ENCODE measurements around the gene ATP6V1B1. TPM values are rescaled to one million over a fixed set of nuclear protein-coding genes. Genes with fewer than 3 reads are reported as not detected.

Gene ATP6V1B1
- total RNA-seq, 1 experiment from 2014 or later, result 6.5 TPM

GRCh38 chr2:70887550-70888246 lies 48.0 kb upstream of the ATP6V1B1 start:
- TF ChIP-seq CTCF (conservative IDR thresholded peaks at IDR 0.05; ENCODE audit: low read depth, low read length), result no peak
- no peak for TF ChIP-seq EZH2 (IDR thresholded peaks at IDR 0.05; ENCODE audit: borderline replicate concordance, low read depth, low read length, poor library complexity, severe bottlenecking)
- Histone ChIP-seq H3K4me3 (ENCODE audit: low read depth, low read length, poor library complexity, severe bottlenecking) (peak overlapping the region; percentile 50), H3K27ac (ENCODE audit: low read depth, low read length, poor library complexity, severe bottlenecking) (peak overlapping the region; percentile 68), H3K36me3 (ENCODE audit: insufficient read depth, low read length, poor library complexity, severe bottlenecking) (no peaks in the 10 kb centered on the region), H3K9me3 (ENCODE audit: low read depth, low read length, poor library complexity, severe bottlenecking) (no peaks in the 10 kb centered on the region), H3K27me3 (replicated peaks; ENCODE audit: insufficient read depth, low read depth, low read length, poor library complexity) (no peaks in the 10 kb centered on the region), H3K4me1 (ENCODE audit: insufficient read depth, low read length, poor library complexity, severe bottlenecking) (peaks cover 26% of the 10 kb centered on the region)
- POLR2A ChIA-PET (ENCODE audit: low non-redundant PET), result no interaction called here
- DNase-seq (ENCODE audit: low spot score), result peak; percentile 72
- no TSS peak for BruUV-seq (replicated peaks)
- intact Hi-C loops (cut with micrococcal nuclease; ENCODE audit: unreplicated experiment), result no loop called here
- CTCF ChIA-PET, result interaction anchor here (0.6 kb wide), 1 partner anchor 14 kb away, joined by 4 read pairs; no protein-coding TSS in a partner anchor

- H3K4me3 ChIP-seq (ENCODE audit: low read depth, low read length, poor library complexity, severe bottlenecking), result no peak overlapping the region
- H3K27ac ChIP-seq (ENCODE audit: low read depth, low read length, poor library complexity, severe bottlenecking), result no peak overlapping the region
- H3K27me3 ChIP-seq (replicated peaks; ENCODE audit: insufficient read depth, low read depth, low read length, poor library complexity), result no peaks in the 10 kb centered on the region
- POLR2A ChIA-PET (ENCODE audit: low non-redundant PET), result no interaction called here
- no peaks in the 10 kb centered on the region for H3K36me3 ChIP-seq (ENCODE audit: insufficient read depth, low read length, poor library complexity, severe bottlenecking)
- no peak for DNase-seq (ENCODE audit: low spot score)
- BruUV-seq (replicated peaks), result no TSS peak
- CTCF ChIA-PET, result interaction anchor here (0.6 kb wide), 1 partner anchor 14 kb away, joined by 4 read pairs; no protein-coding TSS in a partner anchor
- intact Hi-C loops (cut with micrococcal nuclease; ENCODE audit: unreplicated experiment), result no loop called here
- peaks cover 26% of the 10 kb centered on the region for H3K4me1 ChIP-seq (ENCODE audit: insufficient read depth, low read length, poor library complexity, severe bottlenecking)
- no peak for TF ChIP-seq EZH2 (IDR thresholded peaks at IDR 0.05; ENCODE audit: borderline replicate concordance, low read depth, low read length, poor library complexity, severe bottlenecking)
- no peak for TF ChIP-seq CTCF (conservative IDR thresholded peaks at IDR 0.05; ENCODE audit: low read depth, low read length)
- H3K9me3 ChIP-seq (ENCODE audit: low read depth, low read length, poor library complexity, severe bottlenecking), result no peaks in the 10 kb centered on the region
Observed at GRCh38 chr2:70888366-70888922, 47.3 kb upstream of the ATP6V1B1 start.

DNA sequence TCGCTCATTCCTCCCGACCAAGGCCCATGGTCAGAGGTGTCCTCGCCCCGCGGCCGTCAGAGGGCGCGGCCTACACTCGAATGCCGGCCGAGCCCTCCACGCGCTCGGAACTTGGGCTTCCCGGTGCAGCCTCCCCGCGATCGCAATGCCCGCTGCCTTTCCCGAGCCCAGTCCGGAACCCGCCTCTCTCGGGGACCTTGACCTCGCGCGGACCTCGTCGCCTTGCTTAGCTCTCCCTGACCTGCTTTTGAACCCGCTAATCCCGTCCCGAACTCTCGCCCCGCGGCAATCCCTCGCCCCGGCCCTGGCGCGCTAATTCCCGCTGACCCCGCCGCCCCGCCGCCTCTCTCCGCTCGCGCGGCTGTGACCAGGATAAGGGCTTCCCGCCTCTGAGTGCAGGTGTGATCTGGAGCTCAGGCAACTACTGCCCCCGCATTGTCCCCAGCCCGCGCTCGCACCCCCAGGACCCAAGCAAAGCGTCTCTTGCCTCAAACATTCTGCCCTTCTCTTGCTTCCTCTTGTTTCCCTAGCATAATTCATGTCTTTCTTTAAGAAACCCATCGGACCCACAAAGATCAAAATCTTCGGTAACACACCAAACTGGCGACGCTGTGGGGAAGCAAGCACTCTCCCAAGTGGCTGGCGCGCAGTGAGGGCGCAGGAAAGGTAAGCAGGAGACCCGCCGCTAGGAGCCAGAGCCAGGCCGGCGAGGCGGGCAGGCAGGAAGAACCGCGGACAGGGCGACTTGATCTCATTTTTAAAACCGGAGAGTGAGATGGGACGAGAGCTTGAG lies 46.6 kb upstream of the ATP6V1B1 start:
- Histone ChIP-seq H3K27ac (ENCODE audit: low read depth, low read length, poor library complexity, severe bottlenecking) (no peak overlapping the region), H3K4me3 (ENCODE audit: low read depth, low read length, poor library complexity, severe bottlenecking) (no peak overlapping the region), H3K9me3 (ENCODE audit: low read depth, low read length, poor library complexity, severe bottlenecking) (no peaks in the 10 kb centered on the region), H3K27me3 (replicated peaks; ENCODE audit: insufficient read depth, low read depth, low read length, poor library complexity) (no peaks in the 10 kb centered on the region), H3K4me1 (ENCODE audit: insufficient read depth, low read length, poor library complexity, severe bottlenecking) (peaks cover 26% of the 10 kb centered on the region), H3K36me3 (ENCODE audit: insufficient read depth, low read length, poor library complexity, severe bottlenecking) (no peaks in the 10 kb centered on the region)
- POLR2A ChIA-PET (ENCODE audit: low non-redundant PET), result no interaction called here
- DNase-seq (ENCODE audit: low spot score), result no peak
- CTCF ChIA-PET, result no interaction called here
- no TSS peak for BruUV-seq (replicated peaks)
- intact Hi-C loops (cut with micrococcal nuclease; ENCODE audit: unreplicated experiment), result no loop called here
- TF ChIP-seq CTCF (conservative IDR thresholded peaks at IDR 0.05; ENCODE audit: low read depth, low read length) (no peak), EZH2 (IDR thresholded peaks at IDR 0.05; ENCODE audit: borderline replicate concordance, low read depth, low read length, poor library complexity, severe bottlenecking) (no peak)

All from A673 (cell line).